BE2C (cell line): ENCODE measurements around the gene LARP4B.

ENCODE experiments used
- DNase-seq: peaks from one replicate; pipeline ENCODE4 v3.0.0-alpha.2; 2020
- H3K27me3 ChIP-seq: fragments of 250-450 bp; sonication (Bioruptor Pico); 2 replicates; pipeline ENCODE4 v1.5.1; 2020; ENCODE audit warnings: mild to moderate bottlenecking
- H3K36me3 ChIP-seq: fragments of 250-450 bp; sonication (Bioruptor Pico); 2 replicates; pipeline ENCODE4 v1.5.1; 2020; ENCODE audit warnings: mild to moderate bottlenecking
- H3K4me1 ChIP-seq: fragments of 250-450 bp; sonication (Bioruptor Pico); 2 replicates; pipeline ENCODE4 v1.5.1; 2020
- H3K4me3 ChIP-seq: 2 replicates; pipeline ENCODE4 v1.5.1; 2011; ENCODE audit warnings: low read depth, low read length
- H3K9me3 ChIP-seq: fragments of 250-450 bp; sonication (Bioruptor Pico); 2 replicates; pipeline ENCODE4 v1.5.1; 2020
- CTCF ChIP-seq: IDR thresholded peaks from 2 replicates; pipeline ENCODE4 v1.5.1; 2012; ENCODE audit warnings: mild to moderate bottlenecking, low read depth, low read length

LARP4B gene

GRCh38 chr10:955127-955819, 23.8 kb upstream of the LARP4B start:
- Histone ChIP-seq H3K36me3 (no peaks in the 10 kb centered on the region), H3K27me3 (no peaks in the 10 kb centered on the region), H3K4me1 (no peaks in the 10 kb centered on the region), H3K4me3 (no peak overlapping the region), H3K9me3 (no peaks in the 10 kb centered on the region)
- DNase-seq: no peak
- no peak for TF ChIP-seq CTCF

GRCh38 chr10:954396-954795, 22.9 kb upstream of the LARP4B start:
- H3K4me1 ChIP-seq: no peaks in the 10 kb centered on the region
- H3K36me3 ChIP-seq: no peaks in the 10 kb centered on the region
- no peak for DNase-seq
- no peak overlapping the region for H3K4me3 ChIP-seq
- H3K9me3 ChIP-seq: no peaks in the 10 kb centered on the region
- H3K27me3 ChIP-seq: no peaks in the 10 kb centered on the region
- no peak for TF ChIP-seq CTCF

- H3K36me3 ChIP-seq: no peaks in the 10 kb centered on the region
- H3K9me3 ChIP-seq: no peaks in the 10 kb centered on the region
- no peaks in the 10 kb centered on the region for H3K27me3 ChIP-seq
- no peak for DNase-seq
- H3K4me1 ChIP-seq: no peaks in the 10 kb centered on the region
- TF ChIP-seq CTCF: no peak
- H3K4me3 ChIP-seq: no peak overlapping the region
These were observed 22.3 kb upstream of the LARP4B start for GRCh38 chr10:953836-954235.

- no peak for TF ChIP-seq CTCF
- no peak for DNase-seq
These were observed 17.9 kb upstream of the LARP4B start for GRCh38 chr10:949446-949845.

GRCh38 chr10:948347-948746, 16.8 kb upstream of the LARP4B start:
- no peaks in the 10 kb centered on the region for H3K4me1 ChIP-seq
- TF ChIP-seq CTCF: no peak
- no peak overlapping the region for H3K4me3 ChIP-seq
- H3K27me3 ChIP-seq: no peaks in the 10 kb centered on the region
- no peaks in the 10 kb centered on the region for H3K36me3 ChIP-seq
- DNase-seq: no peak
- H3K9me3 ChIP-seq: no peaks in the 10 kb centered on the region

More at GRCh38 chr10:949446-949845, 17.9 kb upstream of the LARP4B start:
- H3K4me3 ChIP-seq: no peak overlapping the region
- no peaks in the 10 kb centered on the region for H3K4me1 ChIP-seq
- H3K27me3 ChIP-seq: no peaks in the 10 kb centered on the region
- no peaks in the 10 kb centered on the region for H3K36me3 ChIP-seq
- no peaks in the 10 kb centered on the region for H3K9me3 ChIP-seq

- H3K36me3 ChIP-seq: no peaks in the 10 kb centered on the region
- no peaks in the 10 kb centered on the region for H3K4me1 ChIP-seq
- TF ChIP-seq CTCF: no peak
- no peaks in the 10 kb centered on the region; the same call in 1 of the 2 replicates for H3K9me3 ChIP-seq
- H3K4me3 ChIP-seq: no peak overlapping the region
- no peak for DNase-seq
- H3K27me3 ChIP-seq: no peaks in the 10 kb centered on the region
These were observed 16.4 kb upstream of the LARP4B start for GRCh38 chr10:947881-948280.
